Adipocyte (in vitro differentiated cells): ENCODE results near the gene REC8.

Source experiments
- DNase-seq: peaks from one replicate; pipeline ENCODE4 v3.0.0-alpha.2; 2015; ENCODE audit warnings: low read depth
- H3K27me3 ChIP-seq: replicated peaks from 2 replicates; pipeline ENCODE4 v1.7.0; 2013; ENCODE audit warnings: mild to moderate bottlenecking, low read length, moderate library complexity; ENCODE audit not compliant: control insufficient read depth, insufficient read depth
- H3K36me3 ChIP-seq: 2 replicates; pipeline ENCODE4 v1.7.0; 2013; ENCODE audit warnings: low read length, mild to moderate bottlenecking, moderate library complexity; ENCODE audit not compliant: control insufficient read depth, insufficient read depth, severe bottlenecking
- H3K4me1 ChIP-seq: 2 replicates; pipeline ENCODE4 v1.7.0; 2013; ENCODE audit warnings: mild to moderate bottlenecking, low read length, moderate library complexity; ENCODE audit not compliant: control insufficient read depth, insufficient read depth
- H3K4me3 ChIP-seq: 2 replicates; pipeline ENCODE4 v1.7.0; 2013; ENCODE audit warnings: mild to moderate bottlenecking, low read length, moderate library complexity
- H3K9ac ChIP-seq: 2 replicates; pipeline ENCODE4 v1.7.0; 2013; ENCODE audit warnings: mild to moderate bottlenecking, low read length, moderate library complexity
- H3K9me3 ChIP-seq: 2 replicates; pipeline ENCODE4 v1.7.0; 2013; ENCODE audit warnings: mild to moderate bottlenecking, low read length, moderate library complexity; ENCODE audit not compliant: control insufficient read depth

REC8 gene, protein sequence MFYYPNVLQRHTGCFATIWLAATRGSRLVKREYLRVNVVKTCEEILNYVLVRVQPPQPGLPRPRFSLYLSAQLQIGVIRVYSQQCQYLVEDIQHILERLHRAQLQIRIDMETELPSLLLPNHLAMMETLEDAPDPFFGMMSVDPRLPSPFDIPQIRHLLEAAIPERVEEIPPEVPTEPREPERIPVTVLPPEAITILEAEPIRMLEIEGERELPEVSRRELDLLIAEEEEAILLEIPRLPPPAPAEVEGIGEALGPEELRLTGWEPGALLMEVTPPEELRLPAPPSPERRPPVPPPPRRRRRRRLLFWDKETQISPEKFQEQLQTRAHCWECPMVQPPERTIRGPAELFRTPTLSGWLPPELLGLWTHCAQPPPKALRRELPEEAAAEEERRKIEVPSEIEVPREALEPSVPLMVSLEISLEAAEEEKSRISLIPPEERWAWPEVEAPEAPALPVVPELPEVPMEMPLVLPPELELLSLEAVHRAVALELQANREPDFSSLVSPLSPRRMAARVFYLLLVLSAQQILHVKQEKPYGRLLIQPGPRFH

GRCh38 chr14:24171422-24172260 is at the start of gene REC8:
Gene REC8, plus strand, starts transcription at chr14:24172080. Its CDS starts 473 bp downstream, at chr14:24172553.
- no peak within 1 kb of the TSS for H3K4me3 ChIP-seq
- H3K36me3 ChIP-seq, result peaks cover 16% of the 10 kb centered on the region
- no peaks in the 10 kb centered on the region for H3K27me3 ChIP-seq
- no peak for DNase-seq
- no peaks in the 10 kb centered on the region for H3K4me1 ChIP-seq
- no peak within 1 kb of the TSS for H3K9ac ChIP-seq
- H3K9me3 ChIP-seq, result no peaks in the 10 kb centered on the region

DNA sequence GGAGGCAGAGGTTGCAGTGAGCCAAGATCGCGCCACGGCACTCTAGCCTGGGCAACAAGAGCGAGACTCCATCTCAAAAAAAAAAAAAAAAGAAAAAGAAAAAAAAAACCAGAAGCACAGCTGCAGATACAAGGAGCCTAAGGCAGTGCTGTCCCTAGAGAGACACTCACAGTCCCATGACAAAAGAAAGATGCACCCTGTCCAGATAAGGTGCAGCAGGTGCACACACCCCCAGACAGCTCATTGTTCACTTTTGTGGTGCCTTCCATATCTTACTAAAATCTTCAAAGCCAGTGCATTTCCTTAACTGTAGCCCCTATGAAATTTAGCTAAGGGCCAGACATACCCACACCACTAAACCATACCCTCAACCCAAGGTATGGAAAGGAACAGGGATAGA is 49.5 kb upstream of the REC8 start:
- Histone ChIP-seq H3K4me3 (no peak overlapping the region), H3K36me3 (peaks cover 53% of the 10 kb centered on the region), H3K27me3 (no peaks in the 10 kb centered on the region), H3K4me1 (no peaks in the 10 kb centered on the region), H3K9me3 (no peaks in the 10 kb centered on the region), H3K9ac (no peak overlapping the region)
- no peak for DNase-seq

DNA sequence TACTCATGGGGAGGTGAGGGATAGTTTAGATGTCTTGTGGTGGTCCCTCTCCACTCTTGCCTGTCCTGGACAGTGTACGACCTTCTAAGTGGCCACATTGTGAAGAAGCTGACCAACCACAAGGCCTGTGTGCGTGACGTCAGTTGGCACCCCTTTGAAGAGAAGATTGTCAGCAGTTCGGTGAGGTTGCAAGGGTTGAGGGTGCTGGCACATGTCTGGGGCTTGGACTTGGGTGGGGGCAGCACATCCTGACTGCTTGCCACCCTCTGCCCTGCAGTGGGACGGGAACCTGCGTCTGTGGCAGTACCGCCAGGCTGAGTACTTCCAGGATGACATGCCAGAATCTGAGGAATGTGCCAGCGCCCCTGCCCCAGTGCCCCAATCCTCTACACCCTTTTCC is 49.0 kb upstream of the REC8 start:
- no peak overlapping the region for H3K4me3 ChIP-seq

DNA sequence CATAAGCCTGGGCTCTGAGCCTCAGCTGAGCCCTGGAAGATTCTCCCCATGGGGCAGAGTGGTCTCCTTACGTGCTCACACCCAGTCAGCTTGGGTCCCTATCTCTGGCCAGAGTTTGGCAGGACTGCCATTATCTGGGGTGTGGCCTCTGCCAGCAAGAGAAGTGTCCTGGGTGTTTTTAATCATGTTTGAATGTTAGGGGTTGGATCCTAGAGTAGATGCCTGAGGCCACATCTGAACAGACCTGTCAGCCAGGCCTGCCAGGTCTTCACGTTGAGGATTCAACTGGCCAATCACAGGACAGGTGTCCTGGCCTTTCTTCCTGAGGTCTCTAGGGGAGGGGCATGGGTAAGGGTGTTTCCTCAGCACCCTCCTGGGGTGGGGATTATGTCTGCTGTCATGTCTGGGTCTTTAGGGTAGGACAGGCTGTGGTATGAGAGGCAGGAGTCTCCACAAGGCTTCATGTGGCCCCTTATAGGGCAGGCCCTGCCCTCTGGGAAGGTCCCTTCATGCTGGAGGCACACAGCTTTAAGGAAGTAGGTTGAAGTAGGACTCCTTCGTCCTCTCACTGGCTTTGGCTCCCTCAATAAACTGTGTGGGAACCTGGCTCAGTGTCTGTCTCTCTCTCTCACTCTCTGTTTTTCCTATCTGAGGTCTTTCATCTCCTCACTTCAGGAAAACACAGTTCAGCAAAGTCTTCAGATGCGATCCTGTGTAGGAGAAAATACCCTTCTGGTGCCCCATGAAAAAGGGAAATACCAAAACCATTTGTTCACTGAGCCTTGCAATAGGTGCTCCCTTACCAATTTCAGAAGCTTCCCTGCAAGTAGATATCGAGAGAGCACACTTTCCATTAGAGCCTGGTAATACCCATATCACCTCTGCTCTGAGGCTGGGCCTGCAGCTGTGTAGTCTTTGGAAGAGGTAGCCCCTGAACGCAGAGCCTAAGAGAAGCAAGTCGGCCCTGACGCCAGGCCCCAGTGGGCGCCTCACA is 48.2 kb upstream of the REC8 start:
- H3K4me3 ChIP-seq, result no peak overlapping the region

More for the DNA sequence above, 49.0 kb upstream of the REC8 start:
- Histone ChIP-seq H3K27me3 (no peaks in the 10 kb centered on the region), H3K9ac (no peak overlapping the region), H3K9me3 (no peaks in the 10 kb centered on the region), H3K4me1 (no peaks in the 10 kb centered on the region), H3K36me3 (peaks cover 48% of the 10 kb centered on the region)
- no peak for DNase-seq

GRCh38 chr14:24126939-24127338 is 44.9 kb upstream of the REC8 start:
- no peak for DNase-seq
- no peaks in the 10 kb centered on the region for H3K27me3 ChIP-seq
- H3K4me3 ChIP-seq, result no peak overlapping the region
- H3K9me3 ChIP-seq, result no peaks in the 10 kb centered on the region
- no peaks in the 10 kb centered on the region for H3K4me1 ChIP-seq
- H3K36me3 ChIP-seq, result peaks cover 12% of the 10 kb centered on the region
- H3K9ac ChIP-seq, result no peak overlapping the region

More for the DNA sequence above, 48.2 kb upstream of the REC8 start:
- no peak for DNase-seq
- Histone ChIP-seq H3K36me3 (peaks cover 40% of the 10 kb centered on the region), H3K4me1 (no peaks in the 10 kb centered on the region), H3K9me3 (no peaks in the 10 kb centered on the region), H3K27me3 (no peaks in the 10 kb centered on the region), H3K9ac (no peak overlapping the region)

- Histone ChIP-seq H3K36me3 (peaks cover 8% of the 10 kb centered on the region), H3K27me3 (no peaks in the 10 kb centered on the region), H3K4me3 (no peak overlapping the region), H3K4me1 (no peaks in the 10 kb centered on the region), H3K9me3 (no peaks in the 10 kb centered on the region), H3K9ac (no peak overlapping the region)
- DNase-seq, result no peak
Observed at GRCh38 chr14:24127673-24128072, 44.2 kb upstream of the REC8 start.

- Histone ChIP-seq H3K27me3 (no peaks in the 10 kb centered on the region), H3K9ac (no peak overlapping the region), H3K4me3 (no peak overlapping the region), H3K36me3 (no peaks in the 10 kb centered on the region), H3K9me3 (no peaks in the 10 kb centered on the region), H3K4me1 (no peaks in the 10 kb centered on the region)
- DNase-seq, result no peak
Observed at GRCh38 chr14:24129410-24129998, 42.4 kb upstream of the REC8 start.

GRCh38 chr14:24130380-24130716 is 41.5 kb upstream of the REC8 start, which contains the start of gene FITM1:
Gene FITM1, plus strand, starts transcription at chr14:24130659. Its CDS starts 905 bp downstream, at chr14:24131564.
- Histone ChIP-seq H3K36me3 (no peaks in the 10 kb centered on the region), H3K27me3 (no peaks in the 10 kb centered on the region), H3K9ac (no peak within 1 kb of the TSS), H3K9me3 (no peaks in the 10 kb centered on the region), H3K4me1 (no peaks in the 10 kb centered on the region), H3K4me3 (no peak within 1 kb of the TSS)
- no peak for DNase-seq

- no peak overlapping the region for H3K4me3 ChIP-seq
- DNase-seq, result no peak
- no peaks in the 10 kb centered on the region for H3K27me3 ChIP-seq
- H3K36me3 ChIP-seq, result no peaks in the 10 kb centered on the region
- H3K4me1 ChIP-seq, result no peaks in the 10 kb centered on the region
- no peak overlapping the region for H3K9ac ChIP-seq
- H3K9me3 ChIP-seq, result no peaks in the 10 kb centered on the region
Observed at GRCh38 chr14:24130717-24131548, 40.9 kb upstream of the REC8 start.

- peaks cover 1% of the 10 kb centered on the region for H3K4me1 ChIP-seq
- H3K27me3 ChIP-seq, result no peaks in the 10 kb centered on the region
- H3K9ac ChIP-seq, result no peak overlapping the region
- DNase-seq, result no peak
- no peaks in the 10 kb centered on the region for H3K36me3 ChIP-seq
- H3K9me3 ChIP-seq, result no peaks in the 10 kb centered on the region
- H3K4me3 ChIP-seq, result no peak overlapping the region
Observed at GRCh38 chr14:24131549-24131966, 40.3 kb upstream of the REC8 start.
